Choroid plexus epithelial cell (primary cell): Measurements from ENCODE around the gene TFPI.

ENCODE experiments used
- DNase-seq: peaks from one replicate; pipeline ENCODE4 v3.0.0-alpha.2; 2010; ENCODE audit warnings: low read depth
- H3K4me3 ChIP-seq: 2 replicates; pipeline ENCODE4 v1.5.1; 2011; ENCODE audit warnings: low read depth, mild to moderate bottlenecking, control low read depth, low read length, moderate library complexity
- TF ChIP-seq, protein P1 (sequence below): conservative IDR thresholded peaks from 2 replicates; pipeline ENCODE4 v1.5.1; 2011; ENCODE audit warnings: low read depth, mild to moderate bottlenecking, control low read depth, inconsistent platforms, low read length, moderate library complexity

The TFPI gene

DNA sequence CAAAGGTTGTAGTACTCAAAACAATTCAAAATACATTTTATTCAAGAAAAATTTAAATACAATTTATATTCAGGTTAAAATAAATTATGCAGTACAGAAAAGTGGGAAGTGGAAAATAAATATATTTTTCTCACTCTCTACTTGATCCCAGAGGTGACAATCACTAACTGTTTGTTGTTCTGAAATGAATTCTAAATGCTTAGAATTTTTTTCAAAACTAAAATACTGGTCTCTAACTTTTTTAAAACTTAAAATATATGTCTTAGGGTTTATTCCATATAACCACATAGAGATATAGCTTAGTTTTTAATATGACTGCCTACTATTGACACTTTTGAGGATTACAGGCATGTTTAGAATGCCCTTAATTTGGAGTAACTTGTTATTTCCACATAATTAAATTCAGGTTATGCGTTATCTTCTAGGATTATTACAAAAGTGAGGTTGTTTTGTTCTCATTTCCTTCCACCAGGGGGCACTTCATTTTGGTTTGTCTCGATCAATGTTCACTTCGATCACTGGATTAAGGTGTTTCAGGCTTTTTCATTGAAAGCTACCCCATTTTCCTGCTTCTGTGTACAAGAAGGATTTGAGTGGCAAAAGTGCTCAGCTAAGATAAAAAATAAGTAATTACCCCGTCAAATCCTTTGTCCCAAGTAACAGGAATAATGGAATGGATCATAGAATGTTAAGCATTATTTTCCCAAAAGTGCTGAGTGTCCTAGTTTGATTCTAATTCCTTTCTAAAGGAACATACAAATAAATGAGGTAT is 27.1 kb upstream of the TFPI start:
- TF ChIP-seq, protein P1, sequence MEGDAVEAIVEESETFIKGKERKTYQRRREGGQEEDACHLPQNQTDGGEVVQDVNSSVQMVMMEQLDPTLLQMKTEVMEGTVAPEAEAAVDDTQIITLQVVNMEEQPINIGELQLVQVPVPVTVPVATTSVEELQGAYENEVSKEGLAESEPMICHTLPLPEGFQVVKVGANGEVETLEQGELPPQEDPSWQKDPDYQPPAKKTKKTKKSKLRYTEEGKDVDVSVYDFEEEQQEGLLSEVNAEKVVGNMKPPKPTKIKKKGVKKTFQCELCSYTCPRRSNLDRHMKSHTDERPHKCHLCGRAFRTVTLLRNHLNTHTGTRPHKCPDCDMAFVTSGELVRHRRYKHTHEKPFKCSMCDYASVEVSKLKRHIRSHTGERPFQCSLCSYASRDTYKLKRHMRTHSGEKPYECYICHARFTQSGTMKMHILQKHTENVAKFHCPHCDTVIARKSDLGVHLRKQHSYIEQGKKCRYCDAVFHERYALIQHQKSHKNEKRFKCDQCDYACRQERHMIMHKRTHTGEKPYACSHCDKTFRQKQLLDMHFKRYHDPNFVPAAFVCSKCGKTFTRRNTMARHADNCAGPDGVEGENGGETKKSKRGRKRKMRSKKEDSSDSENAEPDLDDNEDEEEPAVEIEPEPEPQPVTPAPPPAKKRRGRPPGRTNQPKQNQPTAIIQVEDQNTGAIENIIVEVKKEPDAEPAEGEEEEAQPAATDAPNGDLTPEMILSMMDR: peak; percentile 66
- peak; percentile 74 for DNase-seq
- peak overlapping the region; percentile 49 for H3K4me3 ChIP-seq

DNA sequence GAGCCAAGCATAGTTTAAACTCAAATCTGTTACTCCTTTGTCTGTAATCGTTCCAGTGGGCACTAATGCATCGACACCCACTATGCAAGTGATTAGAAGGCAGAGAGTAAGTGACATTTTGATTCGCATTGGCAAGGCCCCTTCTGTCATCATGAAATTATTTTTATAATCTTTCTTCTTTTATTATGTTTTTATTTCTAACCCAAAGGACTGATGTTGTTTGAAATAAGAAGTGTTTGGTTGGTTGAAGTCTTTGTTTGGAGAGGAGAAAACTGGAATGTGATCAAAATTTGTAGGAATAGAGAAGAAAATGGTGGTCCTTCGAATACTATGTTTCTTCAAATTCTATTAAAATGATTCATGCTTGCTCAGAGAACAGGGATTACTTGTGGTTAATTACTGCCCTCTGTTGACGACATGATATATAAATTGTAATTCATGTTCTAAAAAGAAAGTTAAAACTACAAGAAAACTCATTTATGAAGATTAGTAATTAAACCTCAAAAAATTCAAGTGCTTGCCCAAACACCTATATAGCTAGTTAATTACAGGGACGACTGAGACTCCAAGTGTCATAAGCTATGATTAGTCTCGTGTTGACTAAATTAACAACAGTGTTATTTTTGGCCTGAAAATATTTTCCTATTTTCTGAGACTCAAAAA is 26.4 kb upstream of the TFPI start:
- peak overlapping the region; percentile 49 for H3K4me3 ChIP-seq
- DNase-seq: peak; percentile 92

DNA sequence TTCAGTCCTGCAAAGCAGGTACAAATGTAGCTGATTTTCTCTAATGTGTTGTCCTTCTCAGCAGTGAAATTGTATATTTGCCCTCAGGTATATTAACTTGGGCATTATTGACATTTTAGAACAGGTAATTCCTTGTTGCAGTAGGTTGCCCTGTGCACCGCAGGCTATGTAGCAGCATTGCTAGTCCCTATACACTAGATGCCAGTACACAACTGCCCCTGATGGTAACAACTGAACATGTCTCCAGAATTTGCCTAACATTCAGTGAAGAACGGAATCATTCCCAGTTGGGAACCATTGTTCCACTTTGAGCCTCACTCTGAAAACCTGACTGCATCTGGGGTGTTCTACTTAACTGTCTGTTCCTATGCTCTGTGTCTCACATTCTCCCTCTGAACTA is 23.1 kb upstream of the TFPI start:
- TF ChIP-seq, protein P1: peak; percentile 38
- DNase-seq: peak; percentile 38
- H3K4me3 ChIP-seq: no peak overlapping the region

More for the DNA sequence above, 26.4 kb upstream of the TFPI start:
- TF ChIP-seq, protein P1: peak; percentile 42

DNA sequence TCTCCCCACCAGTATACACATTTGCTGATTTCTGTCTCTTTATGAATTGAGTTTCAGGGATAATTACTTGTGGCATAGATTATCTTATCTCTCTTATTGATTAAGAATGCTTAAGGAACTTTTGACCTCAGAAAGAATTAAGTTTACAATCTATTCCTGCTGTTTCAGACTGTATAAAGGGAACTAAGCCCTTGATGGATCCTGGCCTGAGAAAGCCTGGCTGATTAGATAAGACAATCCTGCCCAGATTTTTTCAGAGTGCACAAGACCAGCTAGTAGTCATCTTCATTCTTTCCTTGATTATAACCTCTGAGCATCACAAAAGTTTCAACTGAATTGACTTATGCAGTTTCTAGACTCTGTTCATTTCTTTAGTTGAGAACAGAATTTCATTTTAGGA is 22.7 kb upstream of the TFPI start:
- TF ChIP-seq, protein P1: no peak
- H3K4me3 ChIP-seq: no peak overlapping the region
- no peak for DNase-seq

- TF ChIP-seq, protein P1: no peak
- no peak for DNase-seq
- no peak overlapping the region for H3K4me3 ChIP-seq
Measured at GRCh38 chr2:187575751-187576067, 21.5 kb upstream of the TFPI start.

- TF ChIP-seq, protein P1: no peak
- DNase-seq: peak; percentile 77
- peak overlapping the region; percentile 4 for H3K4me3 ChIP-seq
Measured at GRCh38 chr2:187574969-187575750, 20.9 kb upstream of the TFPI start.
